Type B pancreatic cell (in vitro differentiated cells): ENCODE results near the gene SSH2. TPM values are rescaled to one million over a fixed set of nuclear protein-coding genes. Genes with fewer than 3 reads are reported as not detected.

Source experiments
- DNase-seq: peaks from one replicate; pipeline ENCODE4 v3.0.0; 2021; ENCODE audit warnings: mixed read lengths; ENCODE audit not compliant: unreplicated experiment; ENCODE audit errors: extremely low spot score
- H3K27ac Mint-ChIP-seq: 2 replicates; pipeline ENCODE4 v1.8.0; 2021; ENCODE audit warnings: mild to moderate bottlenecking, mixed read lengths
- H3K27me3 Mint-ChIP-seq: 2 replicates; pipeline ENCODE4 v1.8.0; 2021; ENCODE audit warnings: mixed read lengths
- H3K36me3 Mint-ChIP-seq: 2 replicates; pipeline ENCODE4 v1.8.0; 2021; ENCODE audit warnings: mixed read lengths
- H3K4me1 Mint-ChIP-seq: one replicate; pipeline ENCODE4 v1.8.0; 2021; ENCODE audit warnings: mixed read lengths; ENCODE audit not compliant: unreplicated experiment
- H3K4me3 Mint-ChIP-seq: 2 replicates; pipeline ENCODE4 v1.8.0; 2021; ENCODE audit warnings: mild to moderate bottlenecking, mixed read lengths
- H3K9me3 Mint-ChIP-seq: 2 replicates; pipeline ENCODE4 v1.8.0; 2021; ENCODE audit warnings: mixed read lengths
- CTCF ChIP-seq: fragments of 200-600 bp; sonication (generic); conservative IDR thresholded peaks from 2 replicates; pipeline ENCODE4 v1.5.0; 2021; ENCODE audit warnings: antibody characterized with exemption, mild to moderate bottlenecking
- total RNA-seq: library from RNA; stranded (reverse); gene quantifications from 2 replicates; pipeline ENCODE4 v1.2.1, GENCODE V29; 2021; ENCODE audit warnings: low replicate concordance

The SSH2 gene
- total RNA-seq, 1 donor from 2014 or later, result 23.8 TPM

GRCh38 chr17:29933379-29933778 lies 3.4 kb upstream of the SSH2 start:
- TF ChIP-seq CTCF, result no peak
- Mint-ChIP-seq H3K27ac (no peak overlapping the region), H3K9me3 (no peaks in the 10 kb centered on the region), H3K4me3 (no peak overlapping the region), H3K36me3 (no peaks in the 10 kb centered on the region), H3K4me1 (peaks cover 1% of the 10 kb centered on the region), H3K27me3 (no peaks in the 10 kb centered on the region)
- no peak for DNase-seq

GRCh38 chr17:29931231-29931932 lies 1.4 kb upstream of the SSH2 start:
- Mint-ChIP-seq H3K27ac (no peak overlapping the region), H3K27me3 (no peaks in the 10 kb centered on the region), H3K4me3 (no peak overlapping the region), H3K9me3 (no peaks in the 10 kb centered on the region), H3K4me1 (peaks cover 14% of the 10 kb centered on the region), H3K36me3 (no peaks in the 10 kb centered on the region)
- peak; percentile 97 for TF ChIP-seq CTCF
- no peak for DNase-seq

GRCh38 chr17:29930409-29931010 lies 482 bp upstream of the SSH2 start:
- Mint-ChIP-seq H3K27me3 (no peaks in the 10 kb centered on the region), H3K4me1 (peaks cover 14% of the 10 kb centered on the region), H3K27ac (no peak overlapping the region), H3K36me3 (no peaks in the 10 kb centered on the region), H3K9me3 (no peaks in the 10 kb centered on the region), H3K4me3 (no peak overlapping the region)
- no peak for TF ChIP-seq CTCF
- DNase-seq, result no peak

GRCh38 chr17:29929006-29929532 lies 959 bp downstream of the SSH2 start:
- H3K9me3 Mint-ChIP-seq, result no peaks in the 10 kb centered on the region
- H3K4me3 Mint-ChIP-seq, result no peak overlapping the region
- H3K4me1 Mint-ChIP-seq, result peaks cover 14% of the 10 kb centered on the region
- DNase-seq, result no peak
- TF ChIP-seq CTCF, result no peak
- H3K27me3 Mint-ChIP-seq, result no peaks in the 10 kb centered on the region
- no peak overlapping the region for H3K27ac Mint-ChIP-seq
- no peaks in the 10 kb centered on the region for H3K36me3 Mint-ChIP-seq

- no peak for DNase-seq
- H3K4me1 Mint-ChIP-seq, result peaks cover 14% of the 10 kb centered on the region
- H3K36me3 Mint-ChIP-seq, result no peaks in the 10 kb centered on the region
- no peaks in the 10 kb centered on the region for H3K9me3 Mint-ChIP-seq
- no peak for TF ChIP-seq CTCF
- H3K27me3 Mint-ChIP-seq, result no peaks in the 10 kb centered on the region
- H3K27ac Mint-ChIP-seq, result no peak overlapping the region
- H3K4me3 Mint-ChIP-seq, result peak overlapping the region; percentile 51
Measured at GRCh38 chr17:29927546-29927945, 2.5 kb downstream of the SSH2 start.
